Skeletal muscle tissue (tissue), 4 donors: ENCODE results near the gene ACBD6. TPM values are rescaled to one million over a fixed set of nuclear protein-coding genes. Genes with fewer than 3 reads are reported as not detected.

ENCODE experiments used
- H3K27ac ChIP-seq: one replicate; pipeline ENCODE4 v1.7.0; 2013; ENCODE audit warnings: mild to moderate bottlenecking, low read depth, low read length, inconsistent platforms
- H3K27me3 ChIP-seq, 3 donors: one replicate each; pipeline ENCODE4 v1.7.0; 2013; ENCODE audit warnings: low read length in 3 of 3; ENCODE audit not compliant: control insufficient read depth in 3 of 3, insufficient read depth in 3 of 3
- H3K36me3 ChIP-seq, 3 donors: one replicate each; pipeline ENCODE4 v1.7.0; 2013; ENCODE audit warnings: low read length in 3 of 3; ENCODE audit not compliant: control insufficient read depth in 3 of 3, insufficient read depth in 3 of 3
- H3K4me1 ChIP-seq, 3 donors: one replicate each; pipeline ENCODE4 v1.7.0; 2013; ENCODE audit warnings: low read length in 3 of 3, mild to moderate bottlenecking in 3 of 3; ENCODE audit not compliant: control insufficient read depth in 3 of 3, insufficient read depth in 3 of 3
- H3K4me3 ChIP-seq, 3 donors: one replicate each; pipeline ENCODE4 v1.7.0; 2013; ENCODE audit warnings: low read length in 3 of 3
- H3K9ac ChIP-seq, 3 donors: one replicate each; pipeline ENCODE4 v1.7.0; 2013; ENCODE audit warnings: low read length in 3 of 3, mild to moderate bottlenecking in 3 of 3, moderate library complexity in 2 of 3, low read depth in 1 of 3
- H3K9me3 ChIP-seq, 3 donors: one replicate each; pipeline ENCODE4 v1.7.0; 2013; ENCODE audit warnings: low read length in 3 of 3; ENCODE audit not compliant: control insufficient read depth in 3 of 3
- total RNA-seq: library from RNA; depleted of rRNA; stranded (reverse); fragments of >200 nt; gene quantifications from one replicate; pipeline ENCODE4 v1.2.3, GENCODE V29; 2014
- donor health status: Osteomylitis.

Gene ACBD6
- total RNA-seq, 1 donor from 2014 or later: 40.7 TPM

GRCh38 chr1:180382326-180383115, 119.9 kb downstream of the ACBD6 start:
- H3K4me1 ChIP-seq: no peaks in the 10 kb centered on the region
- no peak overlapping the region for H3K4me3 ChIP-seq
- peaks cover 0 to 4% (median 4%) of the 10 kb centered on the region in 3 donors for H3K9me3 ChIP-seq
- H3K27me3 ChIP-seq: no peaks in the 10 kb centered on the region
- H3K36me3 ChIP-seq: no peaks in the 10 kb centered on the region
- H3K9ac ChIP-seq: no peak overlapping the region
- H3K27ac ChIP-seq: no peak overlapping the region

- no peak overlapping the region for H3K27ac ChIP-seq
- H3K9ac ChIP-seq: no peak overlapping the region
- no peaks in the 10 kb centered on the region for H3K27me3 ChIP-seq
- H3K4me3 ChIP-seq: no peak overlapping the region
- H3K4me1 ChIP-seq: no peaks in the 10 kb centered on the region
- H3K36me3 ChIP-seq: no peaks in the 10 kb centered on the region
- peaks cover 0 to 4% (median 4%) of the 10 kb centered on the region in 3 donors for H3K9me3 ChIP-seq
These were observed 121.2 kb downstream of the ACBD6 start for GRCh38 chr1:180381184-180381580.

GRCh38 chr1:180380259-180381183, 121.9 kb downstream of the ACBD6 start:
- peaks cover 0 to 4% (median 4%) of the 10 kb centered on the region in 3 donors for H3K9me3 ChIP-seq
- H3K9ac ChIP-seq: no peak overlapping the region
- H3K27me3 ChIP-seq: no peaks in the 10 kb centered on the region
- no peak overlapping the region for H3K4me3 ChIP-seq
- no peaks in the 10 kb centered on the region for H3K4me1 ChIP-seq
- no peaks in the 10 kb centered on the region for H3K36me3 ChIP-seq
- H3K27ac ChIP-seq: no peak overlapping the region

- no peak overlapping the region for H3K9ac ChIP-seq
- H3K36me3 ChIP-seq: no peaks in the 10 kb centered on the region
- peaks cover 0 to 4% (median 0%) of the 10 kb centered on the region in 3 donors for H3K9me3 ChIP-seq
- H3K4me1 ChIP-seq: no peaks in the 10 kb centered on the region
- H3K27me3 ChIP-seq: no peaks in the 10 kb centered on the region
- H3K4me3 ChIP-seq: no peak overlapping the region
- H3K27ac ChIP-seq: no peak overlapping the region
These were observed 125.6 kb downstream of the ACBD6 start for GRCh38 chr1:180376800-180377199.

DNA sequence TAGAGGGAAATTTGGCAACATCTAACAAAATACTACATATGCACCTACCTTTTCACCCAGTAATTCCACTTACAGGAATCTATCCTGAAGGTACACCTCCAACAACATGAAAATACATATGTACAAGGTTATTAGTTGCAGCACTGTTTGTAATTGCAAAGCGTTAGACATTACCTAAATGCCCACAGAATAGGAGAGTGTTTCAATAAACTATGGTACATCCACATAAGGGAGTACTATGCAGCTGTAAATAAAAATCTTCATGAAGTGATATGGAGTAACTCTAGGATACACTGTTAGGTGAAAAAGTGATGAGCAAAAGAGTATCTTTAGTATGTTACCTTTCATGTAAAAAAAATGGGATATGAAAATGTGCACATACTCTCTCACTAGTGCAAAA, 126.1 kb downstream of the ACBD6 start:
- H3K9me3 ChIP-seq: peaks cover 0 to 4% (median 0%) of the 10 kb centered on the region in 3 donors
- H3K27me3 ChIP-seq: no peaks in the 10 kb centered on the region
- H3K4me3 ChIP-seq: no peak overlapping the region
- no peak overlapping the region for H3K9ac ChIP-seq
- no peak overlapping the region for H3K27ac ChIP-seq
- no peaks in the 10 kb centered on the region for H3K36me3 ChIP-seq
- no peaks in the 10 kb centered on the region for H3K4me1 ChIP-seq

- no peaks in the 10 kb centered on the region for H3K36me3 ChIP-seq
- H3K9ac ChIP-seq: no peak overlapping the region
- H3K4me3 ChIP-seq: no peak overlapping the region
- H3K9me3 ChIP-seq: no peaks in the 10 kb centered on the region
- no peak overlapping the region for H3K27ac ChIP-seq
- H3K27me3 ChIP-seq: no peaks in the 10 kb centered on the region
- H3K4me1 ChIP-seq: no peaks in the 10 kb centered on the region
These were observed 129.6 kb downstream of the ACBD6 start for GRCh38 chr1:180372728-180373127.

DNA sequence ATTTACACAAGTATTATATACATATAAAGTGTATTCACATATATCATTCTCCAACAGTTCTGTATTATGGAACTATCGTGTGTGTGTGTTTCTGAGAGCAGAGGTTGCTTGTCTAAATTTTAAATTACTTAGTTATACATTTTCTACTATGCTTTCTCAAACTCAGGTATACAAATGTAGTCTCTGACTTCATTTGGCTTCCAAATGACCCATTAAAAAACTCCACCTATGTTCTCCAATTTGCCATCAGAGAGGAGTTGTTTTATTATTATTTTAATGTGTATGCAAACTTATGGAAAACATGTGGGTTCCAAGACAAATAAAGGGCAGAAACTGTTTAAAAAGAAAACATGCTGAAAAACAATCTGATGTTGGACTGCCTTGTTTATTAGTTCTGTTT, 131.8 kb downstream of the ACBD6 start:
- H3K4me1 ChIP-seq: no peaks in the 10 kb centered on the region
- no peak overlapping the region for H3K9ac ChIP-seq
- H3K36me3 ChIP-seq: no peaks in the 10 kb centered on the region
- H3K27ac ChIP-seq: no peak overlapping the region
- no peaks in the 10 kb centered on the region for H3K27me3 ChIP-seq
- no peak overlapping the region for H3K4me3 ChIP-seq
- H3K9me3 ChIP-seq: no peaks in the 10 kb centered on the region

DNA sequence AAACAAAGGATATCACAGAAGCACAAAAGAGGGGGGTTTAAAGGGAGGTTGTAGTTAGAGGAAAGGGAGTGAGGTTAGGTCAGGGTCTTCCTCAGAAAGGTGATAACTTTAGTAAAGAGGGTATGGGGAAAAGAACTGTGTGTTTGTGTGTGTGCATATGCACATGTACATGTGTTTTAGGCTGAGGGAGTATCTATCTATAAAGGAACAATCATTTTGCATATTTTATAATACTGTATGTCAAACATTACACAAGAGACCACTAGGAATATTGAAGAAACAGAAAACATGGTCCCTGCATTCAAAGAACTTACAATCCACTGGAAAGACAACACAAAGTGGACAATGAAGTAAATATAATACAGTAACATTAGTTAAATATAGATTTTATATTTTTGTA, 132.2 kb downstream of the ACBD6 start:
- Histone ChIP-seq H3K36me3 (no peaks in the 10 kb centered on the region), H3K27me3 (no peaks in the 10 kb centered on the region), H3K27ac (no peak overlapping the region), H3K9me3 (no peaks in the 10 kb centered on the region), H3K4me1 (no peaks in the 10 kb centered on the region), H3K9ac (no peak overlapping the region), H3K4me3 (no peak overlapping the region)

GRCh38 chr1:180369061-180369460, 133.3 kb downstream of the ACBD6 start:
- Histone ChIP-seq H3K4me1 (no peaks in the 10 kb centered on the region), H3K9ac (no peak overlapping the region), H3K27ac (no peak overlapping the region), H3K36me3 (no peaks in the 10 kb centered on the region), H3K4me3 (no peak overlapping the region), H3K9me3 (no peaks in the 10 kb centered on the region), H3K27me3 (no peaks in the 10 kb centered on the region)
